ENCODE results near the gene OPN1SW.

- no peak for TF ChIP-seq CTCF (IDR thresholded peaks at IDR 0.05)
- TF ChIP-seq ZFX (IDR thresholded peaks at IDR 0.05; ENCODE audit: borderline replicate concordance): no peak
Observed at GRCh38 chr7:128814499-128814898, 38.9 kb upstream of the OPN1SW start.

All from 22Rv1 (cell line).